Activated CD8-positive, alpha-beta memory T cell treated with anti-CD3 and anti-CD28 coated beads, Interleukin-2, amount 50 U/mL, for 4 hours (primary cell): ENCODE data around the gene UBE2V1.
A peak's percentile ranks its signal among the peaks of the same experiment; 100 is the strongest.
"Not testable (repeated sequence)": the region's sequence is repeated elsewhere in the genome, so short reads cannot be mapped to it uniquely, and the experiment has no call there.

Experiments
- DNase-seq: peaks from one replicate; pipeline ENCODE4 v3.0.0-alpha.2; 2020

The UBE2V1 gene

DNA sequence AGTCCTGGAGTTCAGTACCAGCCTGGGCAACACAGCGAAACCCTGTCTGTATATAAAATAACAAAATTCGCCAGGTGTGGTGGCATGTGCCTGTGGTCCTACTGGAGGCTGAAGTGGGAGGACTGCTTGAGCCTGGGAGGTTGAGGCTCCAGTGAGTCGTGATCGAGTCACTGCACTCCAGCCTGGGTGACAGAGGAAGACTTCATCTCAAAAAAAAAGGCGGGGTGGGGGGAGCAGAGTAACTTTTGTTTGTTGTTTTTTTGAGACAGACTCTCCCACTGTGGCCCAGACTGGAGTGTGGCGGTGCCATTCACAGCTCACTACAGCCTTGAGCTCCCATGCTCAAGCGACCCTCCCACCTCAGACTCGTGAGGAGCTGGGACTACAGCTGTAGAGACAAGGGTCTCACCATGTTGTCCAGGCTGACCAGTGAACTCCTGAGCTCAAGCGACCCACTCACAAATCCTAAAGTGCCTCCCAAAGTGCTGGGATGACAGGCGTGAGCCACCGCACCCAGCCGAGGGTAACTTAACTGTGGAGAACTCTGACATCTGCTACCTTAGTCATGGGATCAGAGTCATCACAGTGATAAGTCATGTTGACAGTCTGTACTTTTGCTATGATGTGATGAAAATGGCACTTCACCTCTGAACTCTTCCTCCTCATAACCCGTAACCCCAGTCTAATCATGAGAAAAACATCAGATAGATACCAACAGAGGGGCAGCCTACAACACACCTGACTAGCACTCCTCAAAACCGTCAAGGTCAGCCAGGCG is 24.1 kb upstream of the UBE2V1 start:
- DNase-seq: no peak

DNA sequence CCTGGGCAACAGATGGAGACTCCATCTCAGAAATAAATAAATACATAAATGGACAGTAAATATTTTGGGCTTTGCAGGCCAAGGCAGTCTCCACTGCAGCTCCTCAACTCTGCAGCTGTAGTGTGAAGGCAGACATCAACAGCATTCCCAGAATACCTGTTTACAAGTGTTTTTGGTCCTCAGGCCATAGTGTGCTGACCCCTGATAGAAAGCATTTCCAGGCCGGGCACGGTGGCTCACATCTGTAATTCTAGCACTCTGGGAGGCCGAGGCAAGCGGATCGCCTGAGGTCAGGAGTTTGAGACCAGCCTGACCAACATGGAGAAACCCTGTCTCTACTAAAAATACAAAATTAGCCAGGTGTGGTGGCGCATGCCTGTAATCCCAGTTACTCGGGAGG is 22.2 kb upstream of the UBE2V1 start:
- DNase-seq: not testable (repeated sequence)

DNA sequence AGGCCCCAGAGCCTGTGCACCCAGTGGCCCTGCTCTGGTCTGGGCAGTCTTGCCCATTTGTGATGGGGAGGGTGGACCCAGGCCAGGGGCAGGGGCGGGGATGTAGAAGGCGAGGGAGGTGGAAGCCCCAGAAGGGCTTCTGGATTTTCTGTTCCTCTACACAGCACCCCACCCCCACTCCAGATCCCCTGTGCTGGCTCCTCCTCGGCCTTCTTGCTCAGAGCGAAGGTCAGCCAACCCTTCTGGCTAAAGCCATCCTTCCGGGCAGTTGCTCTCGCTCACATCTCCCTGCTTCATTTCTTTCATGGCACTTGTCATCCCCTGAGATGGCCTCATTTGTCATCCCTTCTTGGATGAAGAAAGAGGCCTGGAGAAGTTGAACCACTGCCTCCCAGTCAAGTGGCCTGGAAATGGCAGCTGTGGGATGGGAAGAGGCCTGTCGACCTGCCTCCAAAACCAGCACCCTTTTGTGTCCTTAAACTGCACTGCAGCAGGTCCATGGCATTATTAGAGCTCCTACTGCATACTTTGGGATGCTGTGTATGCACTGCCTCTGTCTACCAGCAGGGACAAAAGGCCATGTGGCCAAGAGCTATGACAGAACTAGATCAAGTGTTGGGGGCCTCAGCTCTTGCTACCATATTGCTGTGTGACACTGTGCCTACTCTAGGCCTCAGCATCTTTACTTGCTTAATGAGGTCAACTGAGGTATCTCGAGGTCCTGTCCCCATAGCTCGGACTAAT is 20.7 kb upstream of the UBE2V1 start:
- no peak for DNase-seq

DNA sequence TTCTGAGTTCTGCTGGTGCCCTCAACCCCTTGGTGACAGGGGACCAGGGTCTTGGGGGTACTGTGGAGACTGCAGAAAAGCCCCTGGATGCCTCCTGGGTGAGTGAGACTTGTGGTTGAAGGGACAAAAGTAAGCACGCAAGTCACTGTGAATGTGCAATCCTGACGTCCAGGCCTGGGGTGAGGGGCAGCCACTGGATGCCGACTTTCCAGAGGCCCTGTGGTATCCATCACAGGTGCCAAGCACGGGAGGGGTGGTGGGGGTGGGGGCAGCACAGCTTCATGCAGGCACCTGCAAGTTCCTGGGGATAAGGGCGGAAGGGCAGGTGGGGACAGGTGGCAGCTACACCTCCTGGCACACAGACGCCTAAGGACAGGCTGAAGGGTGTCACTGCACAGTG is 20.1 kb upstream of the UBE2V1 start:
- DNase-seq: no peak

DNA sequence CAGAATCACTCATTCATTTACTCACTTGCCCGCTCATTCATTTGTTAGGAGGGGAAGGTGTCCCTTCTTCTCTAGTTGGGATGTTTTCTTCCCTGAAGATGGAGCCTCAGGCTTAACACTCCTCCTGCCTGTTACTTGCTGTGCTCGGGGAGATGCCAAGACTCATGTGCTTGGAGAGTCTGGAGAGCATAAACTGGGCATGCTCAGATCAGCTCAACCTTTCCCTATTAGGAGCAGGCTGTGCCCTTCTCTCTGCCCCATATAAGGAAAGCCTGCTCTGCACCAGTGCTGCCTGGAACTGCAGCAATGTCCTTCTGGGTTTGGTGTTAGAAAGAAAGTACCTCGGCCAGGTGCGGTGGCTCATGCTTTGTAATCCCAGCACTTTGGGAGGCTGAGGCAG is 18.0 kb upstream of the UBE2V1 start:
- DNase-seq: no peak

DNA sequence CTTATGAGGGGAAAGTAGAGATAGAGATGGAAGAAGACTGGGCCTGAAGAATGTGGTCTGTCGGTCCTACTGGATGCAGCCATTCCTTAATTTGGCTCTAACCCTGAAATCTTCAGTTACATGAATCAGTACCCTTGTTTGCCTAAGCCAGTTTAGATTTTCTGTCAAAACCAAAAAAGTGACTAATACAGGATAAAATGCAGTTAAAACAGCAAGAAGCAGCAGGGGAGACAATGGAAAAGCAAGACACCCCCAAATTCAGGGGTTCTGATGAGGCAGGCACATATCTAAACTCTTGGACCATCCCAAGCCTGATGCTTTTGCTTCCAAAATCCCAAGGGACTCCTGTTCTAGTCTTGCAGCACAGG is 17.4 kb upstream of the UBE2V1 start:
- no peak for DNase-seq

DNA sequence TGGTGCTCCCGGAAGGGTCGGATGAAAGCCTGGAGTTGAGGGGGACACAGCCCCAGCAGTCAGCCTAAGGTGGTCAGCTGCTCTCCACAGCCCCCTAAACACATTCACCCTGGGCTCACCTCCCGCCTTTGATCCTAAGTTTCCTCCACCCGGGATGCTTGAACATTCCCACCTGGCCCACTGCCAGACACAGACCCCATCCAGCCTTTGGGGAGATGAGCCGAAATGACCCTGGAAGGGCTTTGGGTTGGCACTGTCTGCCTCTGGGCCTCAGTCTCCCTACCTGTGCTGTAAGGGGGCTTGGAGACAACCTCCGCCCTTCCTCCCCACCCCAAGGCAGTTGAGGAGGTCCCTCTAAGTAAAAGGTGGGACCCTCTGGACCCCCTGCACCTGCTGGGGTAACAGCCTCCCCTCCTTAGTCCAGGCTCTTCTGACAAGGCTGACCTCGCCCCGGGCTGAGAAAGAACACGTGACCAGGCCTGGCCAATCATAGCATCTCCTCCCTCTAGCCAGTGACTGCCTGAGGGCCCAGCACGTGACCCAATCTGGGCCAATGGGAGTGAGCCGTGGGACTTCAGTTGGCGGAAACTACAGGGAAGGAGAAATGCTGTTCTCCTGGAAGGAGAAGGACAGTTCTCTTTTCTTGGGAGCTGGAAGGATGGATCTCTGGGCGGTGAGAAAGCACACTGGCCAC is 16.9 kb upstream of the UBE2V1 start:
- no peak for DNase-seq

DNA sequence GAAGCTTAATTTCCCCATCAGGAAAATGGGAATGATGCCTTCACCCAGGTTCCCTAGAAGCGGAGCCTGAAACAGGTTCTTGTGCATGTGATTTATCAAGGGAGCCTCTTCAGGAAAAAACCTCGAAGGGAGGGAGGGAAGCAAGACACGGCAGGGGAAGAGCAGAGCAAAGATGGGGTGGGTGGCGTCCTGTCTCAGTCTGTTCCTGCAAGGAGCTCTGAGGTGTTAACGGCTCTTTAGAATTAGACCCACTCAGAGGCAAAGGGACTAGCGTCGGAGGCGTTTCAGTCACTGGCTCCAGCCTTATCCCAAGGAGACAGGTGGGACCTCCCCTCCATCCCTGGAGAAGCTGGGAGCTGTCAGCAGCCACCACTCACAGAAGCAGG is 15.6 kb upstream of the UBE2V1 start:
- DNase-seq: no peak

DNA sequence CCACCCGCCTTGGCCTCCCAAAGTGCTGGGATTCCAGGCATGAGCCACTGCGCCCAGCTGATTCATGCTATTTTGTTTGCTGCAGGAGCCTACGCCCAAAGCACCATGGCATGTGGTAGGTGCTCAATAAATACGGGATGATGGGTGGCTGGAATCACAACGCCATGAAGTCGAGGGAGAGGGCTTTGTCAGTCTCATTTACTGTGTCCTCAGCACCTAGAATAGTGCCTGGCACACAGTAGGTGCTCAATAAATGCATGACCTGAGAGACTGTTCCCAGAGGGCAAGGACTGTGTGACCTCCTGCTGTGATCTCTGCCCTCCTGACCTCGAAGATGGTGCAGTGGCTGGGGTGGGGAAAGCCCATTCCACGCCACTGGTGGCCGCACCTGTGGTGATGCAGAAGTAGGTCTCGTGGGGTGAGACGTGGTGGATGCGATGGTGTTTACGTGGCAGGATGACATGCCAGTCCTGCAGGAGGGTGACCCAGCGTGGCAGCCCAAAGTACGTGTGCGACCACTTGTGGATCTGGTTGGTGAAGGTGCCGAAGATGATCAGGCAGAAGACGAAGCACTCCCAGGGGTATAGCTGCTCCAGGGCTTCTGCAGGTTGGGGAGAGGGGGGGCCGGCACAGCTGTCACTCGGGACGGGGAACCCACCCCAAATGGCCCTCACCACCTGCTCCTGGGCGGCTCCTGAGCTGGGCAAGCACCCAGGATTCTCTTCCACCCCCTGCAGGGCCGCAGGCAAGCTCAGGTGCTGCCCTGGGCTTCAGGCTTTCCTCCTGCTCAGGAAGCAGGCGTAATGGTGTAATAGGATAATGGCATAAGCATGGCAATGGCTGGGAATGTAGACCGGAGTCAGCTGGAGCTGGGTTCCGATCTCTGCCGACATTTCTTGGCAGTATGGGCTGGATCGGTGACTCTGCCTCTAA is 14.9 kb upstream of the UBE2V1 start:
- no peak for DNase-seq

DNA sequence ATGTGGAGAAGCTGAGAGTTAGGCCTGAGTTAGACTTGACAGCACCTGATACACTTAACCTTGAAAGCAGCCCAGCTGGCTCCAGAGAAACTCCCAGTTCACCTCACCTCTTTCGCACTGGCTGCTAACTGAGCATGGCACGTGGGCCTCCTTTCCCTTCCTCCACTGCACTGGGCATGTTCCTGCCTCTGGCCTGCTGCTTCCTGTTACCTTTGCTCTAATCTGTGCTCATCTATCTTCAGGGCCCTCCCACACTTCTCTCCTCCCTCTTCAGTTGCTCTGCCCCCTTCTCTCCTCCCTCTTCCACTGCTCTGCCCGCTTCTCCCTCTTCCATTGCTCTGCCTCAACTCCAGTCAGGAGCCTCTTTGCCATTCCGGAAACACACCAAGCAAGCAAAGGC is 13.7 kb upstream of the UBE2V1 start:
- no peak for DNase-seq

DNA sequence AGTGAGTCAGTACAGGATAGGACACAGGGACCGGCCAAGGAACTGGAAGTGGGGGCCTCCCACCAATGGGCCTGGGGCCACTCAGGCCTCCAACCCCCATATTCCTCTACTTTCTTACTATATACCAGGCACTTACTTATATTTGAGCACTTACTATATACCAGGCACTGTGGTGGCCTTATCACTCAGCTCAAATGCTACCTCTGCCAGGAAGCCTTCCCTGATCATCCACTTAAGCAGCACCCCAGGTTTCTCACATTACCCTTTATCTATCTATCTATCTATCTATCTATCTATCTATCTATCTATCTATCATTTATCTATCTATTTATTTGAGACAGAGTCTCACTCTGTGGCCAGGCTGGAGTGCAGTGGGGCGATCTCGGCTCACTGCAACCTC is 12.3 kb upstream of the UBE2V1 start:
- DNase-seq: no peak

DNA sequence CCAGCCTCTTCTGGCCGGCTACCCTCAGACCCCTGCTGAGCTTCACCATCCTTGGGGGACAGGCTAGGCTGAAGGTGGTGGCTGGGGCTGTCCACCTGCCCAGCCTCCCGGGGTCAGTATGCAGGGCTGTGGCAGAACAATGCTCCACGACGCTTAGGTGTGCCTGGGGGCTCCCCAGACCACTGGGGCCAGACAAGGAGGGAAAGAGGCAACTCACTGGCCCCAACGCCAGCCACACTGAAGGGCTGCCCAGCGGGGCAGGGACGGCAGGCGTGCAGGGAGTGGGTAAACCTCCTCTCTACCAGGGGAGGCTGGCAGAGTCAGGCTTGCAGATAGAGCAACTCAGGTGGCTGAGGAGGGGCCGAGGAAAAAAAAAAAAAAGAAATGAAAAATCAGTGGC is 11.5 kb upstream of the UBE2V1 start:
- no peak for DNase-seq

DNA sequence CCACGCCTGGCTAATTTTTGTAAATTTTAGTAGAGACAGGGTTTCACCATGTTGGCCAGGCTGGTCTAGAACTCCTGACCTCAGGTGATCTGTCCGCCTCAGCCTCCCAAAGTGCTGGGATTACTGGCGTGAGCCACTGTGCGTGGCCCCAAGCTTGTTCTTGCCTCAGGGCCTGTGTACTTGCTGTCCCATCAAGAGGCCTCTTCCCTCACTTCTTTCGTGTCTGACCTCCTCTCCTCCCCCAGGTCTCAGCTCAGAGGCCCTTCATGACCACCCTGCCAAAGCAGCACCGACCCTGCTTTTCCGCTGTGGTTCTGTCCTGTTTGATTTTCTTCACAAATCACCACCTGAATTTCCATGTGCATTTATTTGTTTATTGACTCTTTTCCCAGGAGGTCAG is 10.5 kb upstream of the UBE2V1 start:
- DNase-seq: no peak

DNA sequence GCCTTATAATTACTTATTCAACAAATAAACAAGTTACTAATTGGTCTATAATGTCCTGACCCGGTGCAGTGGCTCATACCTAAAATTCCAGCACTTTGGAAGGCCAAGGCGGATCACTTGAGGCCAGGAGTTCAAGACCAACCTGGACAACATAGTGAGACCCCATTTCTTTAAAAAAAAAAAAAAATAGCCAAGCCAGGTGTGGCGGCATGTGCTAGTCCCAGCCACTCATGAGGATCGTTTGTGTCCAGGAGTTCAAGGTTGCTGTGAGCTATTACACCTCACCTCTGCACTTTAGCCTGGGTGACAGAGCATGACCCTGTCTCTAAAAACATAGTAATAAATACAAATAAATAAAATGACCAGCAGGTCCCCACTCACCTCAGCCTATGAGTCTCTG is 9.8 kb upstream of the UBE2V1 start:
- no peak for DNase-seq

DNA sequence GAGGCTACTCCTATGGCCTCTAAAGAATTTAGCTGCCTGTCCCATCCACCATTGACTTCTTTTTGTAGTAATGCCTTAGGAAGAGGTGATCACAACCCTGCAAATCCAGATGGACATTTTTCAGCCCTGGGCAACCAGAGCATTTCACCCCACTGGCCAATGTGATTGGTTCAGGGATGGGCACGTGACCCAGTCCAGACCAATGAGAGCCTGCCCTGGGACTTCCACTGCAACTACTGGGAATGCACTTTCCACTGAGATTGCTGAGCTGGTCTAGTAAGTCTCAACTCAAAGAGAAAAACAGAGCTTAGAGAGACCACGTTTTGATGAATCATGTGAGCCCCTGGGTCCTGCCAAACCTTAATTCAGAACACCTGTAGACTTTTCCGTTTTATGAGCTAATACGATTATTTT is 8.9 kb upstream of the UBE2V1 start:
- no peak for DNase-seq

DNA sequence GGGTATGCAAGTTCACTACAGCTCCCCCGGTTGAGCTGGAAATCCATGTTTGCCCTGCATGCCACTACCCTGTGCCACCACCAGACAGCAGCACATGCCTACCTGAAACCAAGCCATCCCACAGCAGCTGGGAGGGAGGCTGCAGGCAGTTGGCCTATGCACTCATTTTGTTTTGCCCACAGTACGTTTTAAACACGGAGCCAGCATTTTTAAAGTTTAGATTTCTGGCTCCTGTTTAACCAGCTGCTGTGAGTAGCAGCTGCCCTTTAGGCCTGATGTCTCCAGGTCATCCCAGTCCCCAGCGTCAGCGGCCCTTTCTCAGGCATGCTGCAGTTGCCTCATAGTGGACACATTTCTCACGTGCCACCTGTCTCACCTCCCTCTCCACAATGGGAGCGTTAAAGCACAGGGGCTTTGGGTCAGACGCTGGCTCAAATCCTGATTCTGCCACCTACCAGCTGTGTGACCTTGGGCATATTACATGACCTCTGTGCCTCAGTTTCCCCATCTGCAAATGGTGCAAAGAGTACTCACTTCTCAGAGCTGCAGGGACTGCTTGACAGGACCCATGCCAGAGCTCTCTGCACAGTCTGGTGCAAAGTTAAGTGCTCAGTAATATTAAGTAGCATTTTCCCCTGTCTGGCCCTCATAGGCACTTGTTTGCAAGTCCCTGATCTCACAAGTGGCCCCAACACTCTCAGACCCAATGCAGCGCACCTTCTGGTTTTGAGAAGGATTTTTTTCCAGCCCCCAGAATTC is 8.2 kb upstream of the UBE2V1 start:
- peak; percentile 63 for DNase-seq

DNA sequence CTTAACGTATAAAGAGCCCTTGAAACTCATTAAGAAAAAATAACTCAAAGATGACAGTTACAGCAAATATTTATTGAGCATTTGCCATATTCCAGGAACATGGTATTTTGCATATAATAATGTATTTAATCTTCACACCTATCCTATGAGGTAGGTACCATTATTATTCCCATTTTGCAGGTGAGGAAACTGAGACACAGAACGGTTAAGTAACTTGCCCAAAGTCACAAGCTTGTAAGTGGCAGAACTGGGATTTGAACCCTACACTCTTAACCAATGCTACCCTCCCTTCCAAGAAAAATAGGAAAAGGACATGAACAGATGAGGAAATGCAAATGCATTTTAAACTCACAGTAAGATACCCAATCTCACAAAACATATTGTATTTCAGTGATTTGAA is 5.3 kb upstream of the UBE2V1 start:
- no peak for DNase-seq

DNA sequence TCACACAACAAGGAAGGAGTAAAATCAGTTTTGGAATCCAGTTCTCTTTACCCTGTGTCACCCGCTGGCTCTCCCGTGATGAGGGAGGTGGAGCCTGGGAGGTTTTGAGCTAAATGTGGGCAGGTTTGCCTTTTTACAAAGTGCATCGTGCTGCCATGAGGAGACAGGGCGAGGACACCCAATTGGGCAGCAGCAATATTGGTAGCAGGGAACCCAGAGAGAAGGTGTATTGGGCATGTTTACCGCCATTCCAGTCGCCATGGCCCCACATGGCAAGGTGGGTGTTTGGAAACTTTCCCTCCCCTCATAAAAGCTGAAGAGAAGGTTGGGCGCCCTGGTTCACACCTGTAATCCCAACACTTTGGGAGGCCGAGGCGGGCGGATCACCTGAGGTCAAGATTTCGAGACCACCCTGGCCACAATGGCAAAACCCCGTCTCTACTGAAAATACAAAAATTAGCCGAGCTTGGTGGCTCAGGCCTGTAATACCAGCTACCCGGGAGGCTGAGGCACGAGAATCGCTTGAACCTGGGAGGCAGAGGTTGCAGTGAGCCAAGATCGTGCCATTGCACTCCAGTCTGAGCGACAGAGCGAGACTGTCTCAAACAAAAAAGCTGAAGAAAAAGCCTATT is 3.5 kb upstream of the UBE2V1 start:
- peak; percentile 12 for DNase-seq

DNA sequence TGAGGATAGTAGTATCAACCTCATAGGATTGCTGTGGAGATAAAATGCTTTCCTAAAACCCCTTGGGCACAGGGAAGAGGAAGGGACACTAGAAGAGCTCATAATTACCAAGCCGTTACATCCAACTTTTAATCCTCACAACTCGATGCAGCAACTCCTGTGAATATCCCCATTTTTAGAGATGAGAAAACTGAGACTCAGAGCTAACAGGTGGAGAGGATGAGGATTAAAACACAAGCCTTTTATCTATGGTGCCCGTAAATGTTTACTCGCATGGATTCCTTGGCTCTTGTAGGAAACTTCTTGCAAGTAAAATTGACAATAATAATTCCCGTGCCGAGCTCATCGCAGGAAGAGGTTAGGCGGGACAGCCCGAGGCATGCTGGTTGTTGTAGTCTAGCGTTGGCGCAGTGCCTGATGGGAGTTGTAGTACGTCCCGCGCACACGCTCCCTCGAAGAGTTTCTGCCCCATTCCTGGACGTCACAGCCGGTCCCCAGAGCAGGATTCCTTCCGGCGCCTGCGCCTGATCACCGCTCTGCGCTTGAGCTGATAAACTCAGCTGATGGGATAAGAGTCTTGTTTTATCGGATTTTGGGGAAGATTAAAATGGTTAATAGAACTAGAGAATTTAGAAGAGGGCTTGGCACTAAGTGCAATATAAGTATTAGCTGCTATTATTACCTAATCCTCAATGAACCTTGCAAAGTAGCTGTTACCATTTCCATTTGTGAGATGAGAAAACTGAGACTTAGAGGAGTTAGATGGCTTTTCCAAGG is 2.8 kb upstream of the UBE2V1 start:
- peak; percentile 90 for DNase-seq

DNA sequence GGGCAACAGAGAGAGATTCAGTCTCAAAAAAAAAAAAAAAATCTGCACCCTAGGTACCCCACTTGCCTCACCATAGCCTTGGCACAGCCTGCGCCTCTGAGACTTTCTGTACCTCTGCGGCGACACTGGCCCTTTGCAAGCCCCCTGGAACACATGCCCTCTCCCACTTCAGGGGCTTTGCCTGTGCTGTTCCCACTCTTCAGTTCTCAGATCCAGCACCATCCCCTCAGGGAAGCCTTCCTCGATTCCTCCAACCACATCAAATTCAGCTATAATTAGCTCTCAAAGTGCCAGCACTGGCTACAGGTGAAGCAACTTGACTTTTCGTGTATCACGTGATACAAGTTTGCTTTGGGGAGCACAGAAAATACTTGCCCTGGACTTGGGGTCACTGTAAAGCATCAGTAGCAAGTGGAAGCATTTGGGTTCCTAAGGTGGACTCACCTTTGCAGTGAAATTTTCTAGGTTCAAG is 2.1 kb upstream of the UBE2V1 start:
- DNase-seq: peak; percentile 5
